Heart left ventricle (tissue), 13 donors: Measurements from ENCODE around the gene UBE2I.

Experiments
- POLR2A ChIP-seq, 2 donors: fragments of 450-650 bp; IDR thresholded peaks; one replicate each; pipeline ENCODE4 v1.6.1; 2017; ENCODE audit warnings: antibody characterized with exemption in 2 of 2, mild to moderate bottlenecking in 2 of 2, moderate library complexity in 2 of 2
- TF ChIP-seq, protein P1 (sequence below), 12 donors: fragments of 200-600 bp; sonication (generic) in 4 of 12; IDR thresholded peaks; one replicate each; pipeline versions ENCODE4 v1.5.0 to v1.8.0; 2018 to 2022; ENCODE audit warnings: antibody characterized with exemption in 12 of 12, mild to moderate bottlenecking in 5 of 12
- donor health status: ischemic (EF 13 %, LVEDD 7.1; RV severe dilation, severe dysfunction).
- donor health status: DM: no; HTN: yes; CAD: no.
- donor health status: DM: no; HTN: no; CAD: no.
- donor health status: ischemic (EF 25% LVEDD 6.9; RV normal size, moderate dysfunction).
- donor health status: ischemic (EF 25% LVEDD 5.7; RV mildly dilated, moderate dysfunction).
- donor health status: ischemic (EF 35%, LVEDD 5.7; RV mildly dilated, moderate dysfunction).
- donor health status: nonischemic (EF 11% LVEDD 7.7; RV severe dilation, severe dysfunction).
- donor health status: DM: yes; HTN: yes; CAD: no.
- donor health status: PGD.
- donor health status: ischemic (EF 29% LVEDD 5.4; RV normal size, mild dysfunction).
- donor health status: nonischemic (EF 23%, LVEDD 6.1; RV moderate dilation, normal function).

DNA sequence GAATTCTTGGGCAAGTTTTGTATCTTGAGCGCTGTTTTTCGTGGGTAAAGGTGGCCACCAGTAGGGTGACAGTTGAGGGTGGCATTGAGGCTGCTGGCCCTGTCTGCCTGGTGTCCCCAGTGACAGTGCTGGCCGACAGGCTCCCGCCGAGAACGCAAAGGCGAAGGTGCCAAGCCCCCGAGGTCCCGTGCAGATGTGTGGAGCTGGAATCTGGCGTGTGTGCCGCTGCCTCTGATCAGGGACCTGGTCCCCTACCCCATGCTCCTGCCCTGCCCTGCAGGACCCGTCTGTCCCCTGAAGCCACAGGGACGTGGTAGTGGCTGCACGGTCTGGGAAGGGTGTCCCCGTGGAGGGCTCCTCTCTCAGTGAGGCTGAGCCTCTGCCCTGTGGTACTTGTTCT is 3.5 kb downstream of the UBE2I start:
- TF ChIP-seq, protein P1, sequence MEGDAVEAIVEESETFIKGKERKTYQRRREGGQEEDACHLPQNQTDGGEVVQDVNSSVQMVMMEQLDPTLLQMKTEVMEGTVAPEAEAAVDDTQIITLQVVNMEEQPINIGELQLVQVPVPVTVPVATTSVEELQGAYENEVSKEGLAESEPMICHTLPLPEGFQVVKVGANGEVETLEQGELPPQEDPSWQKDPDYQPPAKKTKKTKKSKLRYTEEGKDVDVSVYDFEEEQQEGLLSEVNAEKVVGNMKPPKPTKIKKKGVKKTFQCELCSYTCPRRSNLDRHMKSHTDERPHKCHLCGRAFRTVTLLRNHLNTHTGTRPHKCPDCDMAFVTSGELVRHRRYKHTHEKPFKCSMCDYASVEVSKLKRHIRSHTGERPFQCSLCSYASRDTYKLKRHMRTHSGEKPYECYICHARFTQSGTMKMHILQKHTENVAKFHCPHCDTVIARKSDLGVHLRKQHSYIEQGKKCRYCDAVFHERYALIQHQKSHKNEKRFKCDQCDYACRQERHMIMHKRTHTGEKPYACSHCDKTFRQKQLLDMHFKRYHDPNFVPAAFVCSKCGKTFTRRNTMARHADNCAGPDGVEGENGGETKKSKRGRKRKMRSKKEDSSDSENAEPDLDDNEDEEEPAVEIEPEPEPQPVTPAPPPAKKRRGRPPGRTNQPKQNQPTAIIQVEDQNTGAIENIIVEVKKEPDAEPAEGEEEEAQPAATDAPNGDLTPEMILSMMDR (IDR thresholded peaks at IDR 0.05) = no peak
- no peak for TF ChIP-seq POLR2A (IDR thresholded peaks at IDR 0.05)
